SK-MEL-5 (cell line): ENCODE data around the gene LY86. TPM values are rescaled to one million over a fixed set of nuclear protein-coding genes. Genes with fewer than 3 reads are reported as not detected.

Source experiments
- DNase-seq: peaks from one replicate; pipeline ENCODE4 v3.0.0-alpha.2; 2016; ENCODE audit warnings: low read depth, low spot score
- in situ Hi-C: cut with HindIII; loops from 2 replicates; pipeline ENCODE4 v1.10.0; 2016; ENCODE audit warnings: low sequenced_read_pairs, high pct_unique_total_duplicates, low pct_unique_long_range_greater_than_20kb
- total RNA-seq: library from RNA; depleted of rRNA; stranded (reverse); fragments of >200 nt; shearing (Covaris generic); gene quantifications from 2 replicates; pipeline ENCODE4 v1.2.3, GENCODE V29; 2014

LY86 gene
- total RNA-seq, 1 experiment from 2014 or later: not detected

DNA sequence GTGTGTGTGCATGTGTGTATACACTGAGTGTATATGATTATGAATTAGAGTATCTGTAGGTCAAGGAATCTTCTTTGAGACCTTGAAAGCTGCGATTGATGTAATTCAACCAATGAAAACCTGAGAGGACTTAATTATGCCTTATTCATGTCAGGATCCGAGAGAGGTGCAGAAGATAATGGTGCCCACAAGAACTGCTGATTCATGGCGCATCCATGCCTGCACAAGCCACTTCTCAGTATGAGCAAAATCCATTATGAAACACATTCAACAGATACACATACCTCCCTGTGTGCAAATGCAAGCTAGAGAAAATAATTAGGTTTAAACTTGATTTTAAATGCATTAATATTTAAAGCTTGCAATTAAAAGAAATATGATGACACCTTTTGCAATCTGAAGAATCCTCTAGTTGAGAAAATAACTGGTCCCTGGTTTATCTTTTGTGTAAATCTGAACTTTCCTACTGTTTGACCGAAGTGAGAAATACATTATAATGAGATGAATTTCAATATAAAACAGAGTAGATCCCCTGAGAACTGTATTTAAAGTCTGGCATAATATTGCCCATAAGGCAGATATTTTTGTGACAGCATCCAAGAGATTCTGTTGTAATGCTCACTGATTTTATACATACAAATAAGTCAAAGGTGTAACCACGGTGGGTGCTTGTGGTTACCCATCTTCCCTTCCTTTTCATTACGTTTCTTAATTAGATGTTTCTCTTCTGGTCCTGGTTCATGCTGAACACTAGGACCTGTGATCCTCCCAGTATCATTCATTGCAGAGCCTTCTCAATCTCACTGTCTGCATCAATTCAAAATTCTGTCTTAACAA is 45.6 kb downstream of the LY86 start:
- no peak for DNase-seq
- in situ Hi-C loops: no loop called here

DNA sequence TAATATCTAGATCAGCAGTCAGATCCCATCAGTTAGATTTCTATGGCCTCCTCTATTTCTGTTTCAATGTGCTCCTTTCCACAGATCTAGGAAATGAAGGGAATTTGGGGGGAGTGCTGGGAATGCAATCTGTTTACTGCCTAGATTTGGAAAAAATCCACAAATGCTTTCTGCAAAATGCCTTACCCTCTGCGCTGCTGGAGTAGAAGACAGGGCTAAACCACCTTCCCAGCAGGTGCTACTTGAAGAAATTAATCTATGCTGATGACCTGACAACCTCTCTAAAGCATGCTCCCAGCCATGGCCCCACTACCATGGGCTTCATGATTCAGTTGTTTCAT is 46.2 kb downstream of the LY86 start:
- in situ Hi-C loops: no loop called here
- DNase-seq: no peak

DNA sequence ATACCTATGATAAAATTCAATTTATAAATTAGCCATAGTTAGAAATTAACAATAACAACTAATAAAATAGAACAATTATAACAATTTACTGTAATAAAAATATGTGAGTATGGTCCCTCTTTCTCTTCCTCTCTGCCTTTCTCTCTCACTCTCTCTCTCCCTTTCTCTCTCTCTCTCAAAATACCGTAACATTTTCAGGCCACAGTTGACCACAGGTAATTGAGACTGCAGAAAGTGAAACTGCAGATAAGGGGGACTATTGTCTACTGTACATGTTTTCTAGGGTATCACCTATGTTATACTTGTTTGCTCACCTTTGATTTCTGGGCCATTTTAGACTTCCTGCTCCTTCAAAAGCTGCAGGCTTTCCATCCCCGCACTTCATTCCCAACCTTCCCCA is 46.8 kb downstream of the LY86 start:
- in situ Hi-C loops: no loop called here
- DNase-seq: no peak

- DNase-seq: no peak
- in situ Hi-C loops: no loop called here
Observed at GRCh38 chr6:6635869-6636268, 47.3 kb downstream of the LY86 start.

DNA sequence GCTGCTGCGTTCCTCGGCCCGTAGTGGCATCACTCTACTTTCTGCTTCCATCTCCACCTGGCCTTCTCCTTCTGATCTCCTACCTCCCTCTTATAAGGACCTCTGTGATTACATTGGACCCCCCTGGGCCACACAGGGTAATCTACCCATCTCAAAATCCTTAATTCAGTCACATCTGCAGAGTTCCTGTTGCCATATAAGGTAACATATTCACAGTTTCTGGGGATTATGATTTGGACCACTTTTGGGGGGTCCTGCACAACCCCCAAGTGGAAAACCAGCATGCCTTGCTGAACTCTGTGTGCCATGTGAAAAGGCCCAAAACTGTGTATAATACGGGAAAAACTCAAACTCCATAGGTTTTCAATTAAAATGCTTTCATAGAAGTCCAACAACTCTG is 51.1 kb downstream of the LY86 start:
- in situ Hi-C loops: no loop called here
- DNase-seq: no peak

- DNase-seq: no peak
- in situ Hi-C loops: no loop called here
Observed at GRCh38 chr6:6640926-6641325, 52.4 kb downstream of the LY86 start.

DNA sequence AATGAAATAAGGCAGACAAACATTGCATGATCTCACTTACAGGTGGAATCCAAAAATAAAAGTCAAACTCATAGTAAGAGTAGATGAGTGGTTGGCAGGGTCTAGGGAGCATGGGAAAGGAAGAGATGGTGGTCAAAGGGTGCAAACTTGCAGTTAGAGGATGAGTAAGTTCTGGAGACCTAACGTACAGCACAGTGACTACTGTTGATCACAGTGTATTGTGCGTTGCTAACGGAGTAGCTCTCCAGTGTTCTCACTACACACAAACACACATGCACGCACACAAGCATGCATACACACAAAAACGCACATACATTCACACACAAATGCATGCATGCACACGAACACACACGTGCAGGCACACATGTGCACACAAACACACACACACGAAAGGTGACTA is 54.9 kb downstream of the LY86 start:
- in situ Hi-C loops: no loop called here
- DNase-seq: no peak

GRCh38 chr6:6645261-6645917 is 56.9 kb downstream of the LY86 start:
- DNase-seq: no peak

DNA sequence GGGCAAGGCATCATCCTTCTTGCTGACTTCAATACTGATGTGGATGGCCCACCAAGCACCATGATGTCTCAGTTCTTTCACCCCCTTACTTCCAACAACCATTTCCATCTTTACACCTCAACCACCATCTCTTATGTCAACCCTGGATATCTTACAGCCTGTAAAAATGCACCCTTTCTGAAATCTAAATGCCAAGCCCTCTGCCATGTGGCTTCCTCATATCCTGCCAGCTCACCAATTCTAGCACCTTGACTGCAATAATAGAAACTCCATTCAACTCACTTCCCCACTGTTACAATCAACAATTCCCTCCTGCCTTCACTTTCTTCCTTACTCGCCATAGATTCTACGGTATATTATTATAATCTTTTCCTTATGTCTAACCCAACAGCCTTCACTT is 57.9 kb downstream of the LY86 start:
- no peak for DNase-seq
- in situ Hi-C loops: no loop called here

More at GRCh38 chr6:6645261-6645917, 56.9 kb downstream of the LY86 start:
- in situ Hi-C loops: no loop called here

- peak; percentile 30 for DNase-seq
- in situ Hi-C loops: no loop called here
Observed at GRCh38 chr6:6646859-6647258, 58.3 kb downstream of the LY86 start.

- DNase-seq: no peak
- in situ Hi-C loops: no loop called here
Observed at GRCh38 chr6:6648692-6649343, 60.3 kb downstream of the LY86 start.

DNA sequence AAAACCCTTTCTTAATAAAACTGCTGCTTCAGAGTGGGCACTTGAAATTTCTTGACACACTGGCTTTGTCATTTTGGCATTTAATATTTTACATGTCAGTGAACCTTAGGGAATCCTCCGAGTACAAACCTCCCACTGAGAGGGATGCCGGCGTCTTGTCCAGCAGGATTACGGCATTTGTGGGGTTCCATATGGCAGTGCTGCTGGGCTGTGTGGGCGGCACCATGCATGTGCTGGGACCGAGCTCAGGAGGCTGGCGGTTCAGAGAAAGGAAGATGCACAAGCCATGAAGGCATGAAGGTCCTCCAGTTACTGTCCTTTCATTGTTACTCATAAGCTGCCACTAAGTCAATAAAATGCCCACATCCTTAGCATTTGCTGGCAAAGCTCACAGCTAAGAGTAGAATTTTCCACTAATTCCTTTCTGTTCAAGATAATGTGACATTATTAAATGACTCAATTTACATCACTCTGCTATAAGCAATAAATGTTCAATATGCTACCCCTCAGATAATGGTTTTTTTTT is 61.4 kb downstream of the LY86 start:
- DNase-seq: no peak
- in situ Hi-C loops: no loop called here

- DNase-seq: no peak
- in situ Hi-C loops: no loop called here
Observed at GRCh38 chr6:6650839-6651238, 62.3 kb downstream of the LY86 start.

DNA sequence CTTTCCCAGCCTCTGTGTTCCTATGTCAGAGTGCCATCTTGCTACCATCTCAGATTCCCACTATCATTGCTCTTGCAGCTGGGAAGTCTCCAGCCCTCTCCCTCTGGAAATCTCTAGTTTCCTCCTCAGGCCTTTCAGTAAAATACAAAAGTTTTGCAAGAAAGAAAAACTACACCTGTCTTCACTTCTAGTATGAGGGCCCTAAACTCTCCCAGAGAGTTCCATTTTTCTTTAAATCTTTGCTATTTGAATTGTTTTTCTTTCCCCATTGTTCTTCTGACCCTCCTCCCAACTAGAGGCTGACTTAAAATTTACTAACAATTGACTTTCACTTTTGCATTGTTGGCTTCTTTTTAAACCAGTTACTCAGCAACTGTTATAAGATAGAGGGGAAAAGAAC is 62.8 kb downstream of the LY86 start:
- no peak for DNase-seq
- in situ Hi-C loops: no loop called here

GRCh38 chr6:6652932-6653331 is 64.4 kb downstream of the LY86 start:
- no peak for DNase-seq

DNA sequence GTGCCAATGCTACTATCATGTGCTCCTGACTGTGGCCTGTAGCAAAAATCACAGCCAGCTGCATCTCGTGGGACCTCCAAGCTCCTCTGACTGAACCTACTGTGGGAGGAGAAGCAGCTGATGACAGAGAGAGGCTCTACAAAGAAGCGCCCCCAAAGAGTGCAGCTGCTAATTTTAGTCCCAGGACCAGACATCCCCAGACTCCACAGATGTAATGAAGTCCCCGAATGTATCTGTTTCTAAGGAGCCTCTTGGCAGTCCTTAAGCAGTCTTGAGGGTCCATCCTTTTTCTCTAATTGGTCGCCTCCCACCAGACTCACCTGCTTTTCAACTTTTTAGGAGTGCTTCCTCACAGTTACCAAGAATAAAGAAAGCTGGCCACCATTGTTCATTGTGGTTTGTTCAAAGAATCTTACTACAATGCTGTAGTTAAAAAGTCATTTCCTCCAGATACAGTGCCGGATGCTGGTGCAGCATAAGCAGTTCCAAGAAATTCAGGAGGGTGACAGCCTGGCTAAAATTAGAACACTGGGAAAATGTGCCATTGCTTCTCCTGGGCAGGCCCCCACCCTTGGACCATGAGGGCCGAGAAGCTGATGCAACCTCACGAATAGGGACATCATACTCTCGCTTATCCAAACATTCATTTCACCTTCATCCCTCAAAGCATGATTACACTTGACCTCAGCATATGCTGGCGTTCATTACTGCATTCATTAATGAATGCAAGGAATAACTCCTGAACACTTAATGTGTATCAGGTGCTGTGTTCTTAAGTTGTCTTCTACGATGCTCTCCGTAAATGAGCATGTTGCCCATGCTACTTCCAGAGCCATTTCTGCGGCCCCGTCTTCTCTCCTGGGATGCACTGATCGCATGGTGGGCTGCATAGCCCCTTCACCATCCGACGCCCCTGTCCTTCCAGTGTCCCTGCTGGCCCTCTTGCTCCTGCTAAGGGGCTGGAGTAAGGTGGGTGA is 66.4 kb downstream of the LY86 start:
- in situ Hi-C loops: no loop called here
- DNase-seq: no peak

More at GRCh38 chr6:6652932-6653331, 64.4 kb downstream of the LY86 start:
- in situ Hi-C loops: no loop called here

GRCh38 chr6:6655805-6656251 is 67.3 kb downstream of the LY86 start:
- in situ Hi-C loops: no loop called here

More at GRCh38 chr6:6655805-6656251, 67.3 kb downstream of the LY86 start:
- no peak for DNase-seq
